Bronchial epithelial cell (primary cell): ENCODE results near the gene SH3BGRL. TPM values are rescaled to one million over a fixed set of nuclear protein-coding genes. Genes with fewer than 3 reads are reported as not detected.
"Not testable (repeated sequence)": the region's sequence is repeated elsewhere in the genome, so short reads cannot be mapped to it uniquely, and the experiment has no call there.

Experiments
- DNase-seq: peaks from one replicate; pipeline ENCODE4 v3.0.0-alpha.2; 2010; ENCODE audit warnings: low read depth
- FAIRE-seq: peaks from 2 replicates; lab custom pipeline; 2011; peaks lifted over from hg19 to GRCh38; lab: Jason Lieb, UNC
- H3K27me3 ChIP-seq: 2 replicates; pipeline ENCODE4 v1.5.1; 2011; ENCODE audit warnings: low read length; ENCODE audit not compliant: control insufficient read depth, insufficient read depth
- H3K36me3 ChIP-seq: 2 replicates; pipeline ENCODE4 v1.5.1; 2011; ENCODE audit warnings: low read length; ENCODE audit not compliant: control insufficient read depth, insufficient read depth
- H3K4me3 ChIP-seq: 2 replicates; pipeline ENCODE4 v1.5.1; 2011; ENCODE audit warnings: mild to moderate bottlenecking, low read depth, low read length, control low read depth
- CTCF ChIP-seq: IDR thresholded peaks from 2 replicates; pipeline ENCODE4 v1.5.1; 2011; ENCODE audit warnings: mild to moderate bottlenecking, moderate library complexity, low read length, control low read depth, inconsistent platforms; ENCODE audit not compliant: insufficient read depth, severe bottlenecking
- total RNA-seq: library from RNA; depleted of rRNA; stranded (reverse); fragments of >200 nt; gene quantifications from 2 replicates; pipeline ENCODE4 v1.2.1, GENCODE V29; 2014

Gene SH3BGRL
- total RNA-seq, 1 donor from 2014 or later: 7.9 TPM

GRCh38 chrX:81337805-81338204 lies 135.9 kb downstream of the SH3BGRL start:
- Histone ChIP-seq H3K4me3 (no peak overlapping the region), H3K36me3 (no peaks in the 10 kb centered on the region), H3K27me3 (no peaks in the 10 kb centered on the region)
- DNase-seq (no peak), FAIRE-seq (no peak)
- TF ChIP-seq CTCF: no peak

GRCh38 chrX:81338924-81339323 lies 137.0 kb downstream of the SH3BGRL start:
- TF ChIP-seq CTCF: no peak
- FAIRE-seq: no peak
- no peak for DNase-seq
- Histone ChIP-seq H3K4me3 (no peak overlapping the region), H3K36me3 (no peaks in the 10 kb centered on the region), H3K27me3 (no peaks in the 10 kb centered on the region)

GRCh38 chrX:81345296-81345695 lies 143.4 kb downstream of the SH3BGRL start:
- not testable (repeated sequence) for H3K4me3 ChIP-seq, H3K36me3 ChIP-seq, H3K27me3 ChIP-seq, DNase-seq, FAIRE-seq

Other genes with a start within 250 kb of the SH3BGRL start
- 0.38 and 0.53 TPM in 2 replicates for gene HMGN5, start 189 bp upstream of the SH3BGRL start, total RNA-seq